GM19372 (cell line): ENCODE results near the gene MAP2K4.
"Not testable (repeated sequence)": the region's sequence is repeated elsewhere in the genome, so short reads cannot be mapped to it uniquely, and the experiment has no call there.

Experiments used
- ATAC-seq: cut with Tn5 transposase; IDR thresholded peaks from one replicate; pipeline ENCODE4 v1.9.1; 2021; ENCODE audit warnings: mild to moderate bottlenecking, low read depth, moderate library complexity; ENCODE audit not compliant: unreplicated experiment

Gene MAP2K4

GRCh38 chr17:12020642-12021622 lies at the start of gene MAP2K4:
Gene MAP2K4 (plus strand): TSS chr17:12020877. CDS start chr17:12020887, 10 bp downstream.
- peak; percentile 93 for ATAC-seq

- not testable (repeated sequence) for ATAC-seq
Observed at GRCh38 chr17:11972741-11973140, 47.9 kb upstream of the MAP2K4 start.

DNA sequence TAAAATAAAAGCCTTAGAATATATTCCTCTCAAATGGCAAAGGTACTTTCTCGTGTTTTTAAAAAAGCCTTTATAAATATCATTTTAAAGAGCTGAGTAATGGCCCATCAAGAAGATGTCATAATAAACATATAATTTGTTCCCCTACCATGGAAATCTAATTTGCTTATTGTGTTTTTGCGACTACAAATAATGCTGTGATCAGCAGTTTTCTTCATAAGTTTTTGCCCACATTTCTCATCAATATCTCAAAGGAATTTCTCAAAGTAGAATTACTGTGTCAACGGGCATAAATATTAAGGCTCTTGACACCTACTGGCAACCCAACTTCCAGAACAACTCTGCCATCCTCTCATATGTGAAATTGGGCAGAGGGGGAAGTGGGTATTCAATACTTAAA lies 40.9 kb upstream of the MAP2K4 start:
- no peak for ATAC-seq

- no peak for ATAC-seq
Observed at GRCh38 chr17:11980813-11981212, 39.9 kb upstream of the MAP2K4 start.

- no peak for ATAC-seq
Observed at GRCh38 chr17:11981862-11982261, 38.8 kb upstream of the MAP2K4 start.

DNA sequence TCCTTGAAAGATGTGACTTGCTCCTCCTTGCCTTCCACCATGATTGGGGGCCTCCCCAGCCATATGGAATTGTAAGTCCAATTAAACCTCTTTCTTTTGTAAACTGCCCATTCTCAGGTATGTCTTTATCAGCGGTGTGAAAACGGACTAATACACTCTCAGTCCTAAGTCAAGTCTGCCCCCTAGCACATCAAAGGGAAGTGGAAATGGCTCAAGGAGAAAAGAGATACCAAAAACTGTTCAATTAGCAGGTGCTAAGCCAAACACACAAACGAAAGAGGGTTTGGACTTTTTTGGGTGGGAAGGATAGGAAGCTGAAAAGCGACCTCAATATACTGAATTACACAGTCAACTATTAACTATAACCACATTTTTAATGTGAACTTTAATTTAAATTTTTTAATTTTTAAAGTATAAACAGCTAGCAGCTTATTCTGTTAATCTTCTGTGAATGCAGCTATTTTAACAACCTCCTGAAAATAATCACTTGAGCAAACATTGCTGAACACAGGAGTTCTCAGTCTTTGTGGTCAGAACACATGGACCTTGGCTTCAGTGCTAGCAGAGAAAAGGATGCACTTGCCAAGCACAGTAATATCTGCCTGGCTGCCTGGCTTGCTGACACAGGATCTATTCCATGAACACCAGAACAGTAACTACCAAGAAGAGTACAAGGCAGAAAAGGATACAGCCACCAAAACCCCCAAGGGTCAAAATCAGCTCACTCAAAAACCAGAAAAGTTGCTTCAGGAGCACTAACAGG lies 34.3 kb upstream of the MAP2K4 start:
- no peak for ATAC-seq

DNA sequence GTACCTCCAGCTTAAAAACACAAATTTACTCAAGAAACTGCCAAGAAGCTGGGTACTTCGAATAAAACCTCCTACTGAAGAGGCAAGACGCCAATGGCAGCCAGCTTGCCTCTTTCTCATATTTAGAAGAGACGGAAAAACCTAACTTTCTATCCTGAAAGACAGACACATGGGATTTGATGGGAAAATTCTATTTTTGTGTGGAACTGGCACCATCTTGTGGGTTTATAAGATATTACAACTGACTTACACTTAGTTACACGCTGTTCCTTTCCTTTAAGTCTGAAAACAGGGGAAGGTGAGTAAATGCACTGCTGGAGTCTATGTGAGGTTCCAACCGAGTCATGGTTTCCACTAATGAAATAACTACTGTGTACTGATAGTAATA lies 33.7 kb upstream of the MAP2K4 start:
- ATAC-seq = no peak

- ATAC-seq = no peak
Observed at GRCh38 chr17:11990363-11990983, 30.2 kb upstream of the MAP2K4 start.

DNA sequence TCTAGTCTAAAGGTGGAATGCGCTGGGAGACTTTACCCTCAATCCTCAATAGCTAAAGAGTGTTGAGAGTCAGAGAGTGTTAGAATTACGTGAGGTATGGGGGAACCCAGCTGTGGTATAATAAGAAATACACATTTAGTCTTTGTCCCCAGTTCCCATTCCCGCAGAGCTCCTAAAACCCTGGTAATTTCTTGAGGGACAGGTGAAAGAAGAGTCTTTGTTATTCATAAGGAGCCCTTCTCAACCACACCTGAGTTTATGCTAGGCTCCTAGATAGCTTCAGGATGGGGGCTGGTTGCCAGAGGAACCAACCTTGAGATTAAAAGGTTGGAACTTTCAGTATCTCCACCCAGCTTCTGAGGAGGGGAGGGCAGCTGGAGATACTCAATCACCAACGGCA lies 29.2 kb upstream of the MAP2K4 start:
- no peak for ATAC-seq

DNA sequence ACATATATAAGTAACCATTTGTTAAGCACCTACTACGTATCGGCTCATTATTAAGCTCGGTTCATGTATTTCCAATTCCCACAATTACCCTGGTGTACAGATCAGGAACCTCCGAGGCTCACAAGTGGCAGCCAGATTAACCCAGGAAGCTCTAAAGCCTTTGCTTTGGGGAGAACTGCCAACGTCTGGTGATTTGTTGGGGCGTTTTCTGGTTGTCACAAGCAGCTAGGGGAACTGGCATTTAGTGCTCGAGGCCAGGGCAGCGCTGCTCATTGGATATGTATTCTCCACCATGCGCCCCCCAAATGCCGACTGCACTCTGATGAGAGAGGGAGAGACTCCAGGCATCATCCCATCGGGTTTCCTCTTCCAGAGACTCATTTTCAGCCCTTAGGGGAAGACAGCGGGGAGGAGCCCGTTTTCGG lies 23.9 kb upstream of the MAP2K4 start:
- peak; percentile 28 for ATAC-seq

GRCh38 chr17:11997147-11997971 lies 23.3 kb upstream of the MAP2K4 start, which contains the start of gene ZNF18:
Gene ZNF18 (minus strand): TSS chr17:11997475. CDS start chr17:11992829, 4,646 bp downstream.
- peak; percentile 94 for ATAC-seq

DNA sequence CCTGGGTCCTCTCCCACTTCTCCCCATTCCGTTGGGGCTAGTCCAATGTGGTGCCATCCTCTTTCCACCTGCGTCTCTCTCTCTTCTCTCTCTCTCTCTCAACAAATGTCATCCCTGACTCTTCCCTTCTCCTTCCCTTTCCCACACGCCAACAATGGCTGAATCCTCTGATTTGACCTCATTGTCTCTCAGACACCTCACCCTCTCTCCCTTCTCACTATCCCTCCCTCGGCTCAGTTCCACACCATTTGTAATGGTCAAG lies 22.8 kb upstream of the MAP2K4 start:
- no peak for ATAC-seq

DNA sequence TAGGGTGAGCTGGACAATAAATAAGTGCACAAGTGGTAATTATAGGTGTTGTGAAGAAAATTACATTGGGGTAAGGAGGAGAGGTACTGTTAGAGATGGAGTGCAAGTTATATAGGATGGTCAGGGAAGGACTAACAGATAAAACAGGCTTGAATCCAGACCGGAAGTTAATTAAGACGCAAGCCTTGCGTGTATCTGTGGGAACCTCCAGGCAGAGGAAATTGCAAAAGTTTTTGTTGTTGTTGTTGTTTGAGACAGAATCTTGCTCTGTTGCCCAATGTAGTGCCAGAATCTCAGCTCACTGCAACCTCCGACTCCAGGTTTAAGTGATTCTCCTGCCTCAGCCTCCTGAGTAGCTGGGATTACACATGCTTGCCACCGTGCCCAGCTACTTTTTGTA lies 21.0 kb upstream of the MAP2K4 start:
- no peak for ATAC-seq

DNA sequence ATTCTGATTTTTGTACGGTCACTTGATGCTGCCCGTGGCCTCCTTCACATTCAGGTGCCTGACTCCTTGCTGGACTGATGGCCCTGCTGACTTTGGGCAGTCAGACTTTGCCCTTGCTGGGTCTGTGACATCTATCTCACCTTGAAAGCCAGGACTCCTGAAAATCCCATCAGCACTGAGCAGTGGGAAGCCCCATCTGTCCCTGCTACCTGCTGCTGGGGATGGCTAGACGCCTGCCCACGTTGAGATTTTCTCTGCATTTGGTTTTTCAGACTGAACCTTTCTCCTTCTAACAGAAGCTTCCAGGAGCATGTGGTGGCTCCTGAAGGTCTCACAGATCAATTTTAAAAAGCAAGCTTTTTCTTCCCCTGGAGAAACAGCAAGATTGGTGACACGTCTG lies 13.2 kb upstream of the MAP2K4 start:
- ATAC-seq = no peak

DNA sequence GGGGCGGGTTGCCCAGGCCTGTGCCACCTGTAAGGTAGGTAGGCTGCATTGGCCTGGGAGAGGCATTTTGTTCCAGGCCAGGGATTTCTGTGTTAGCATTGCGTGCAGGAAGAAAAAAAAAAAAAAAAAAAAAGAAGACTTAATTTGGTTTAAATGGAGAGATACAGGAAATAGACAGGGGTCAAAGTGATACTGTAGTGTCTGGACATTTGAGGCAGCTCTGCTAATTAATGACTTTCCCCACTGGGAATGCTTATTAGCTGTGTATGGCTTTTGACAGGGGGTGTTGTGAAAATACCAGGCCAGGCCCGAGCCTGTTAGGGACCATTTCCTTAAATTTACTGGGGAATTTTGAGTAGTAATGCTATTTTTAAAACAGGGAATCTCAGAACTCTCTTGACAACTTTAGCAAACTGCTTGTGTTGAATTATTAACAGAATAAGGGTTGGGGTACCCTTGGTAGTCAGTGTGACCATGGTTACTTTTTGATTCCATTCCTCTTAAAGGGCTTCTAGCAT lies 1.0 kb downstream of the MAP2K4 start:
- no peak for ATAC-seq

DNA sequence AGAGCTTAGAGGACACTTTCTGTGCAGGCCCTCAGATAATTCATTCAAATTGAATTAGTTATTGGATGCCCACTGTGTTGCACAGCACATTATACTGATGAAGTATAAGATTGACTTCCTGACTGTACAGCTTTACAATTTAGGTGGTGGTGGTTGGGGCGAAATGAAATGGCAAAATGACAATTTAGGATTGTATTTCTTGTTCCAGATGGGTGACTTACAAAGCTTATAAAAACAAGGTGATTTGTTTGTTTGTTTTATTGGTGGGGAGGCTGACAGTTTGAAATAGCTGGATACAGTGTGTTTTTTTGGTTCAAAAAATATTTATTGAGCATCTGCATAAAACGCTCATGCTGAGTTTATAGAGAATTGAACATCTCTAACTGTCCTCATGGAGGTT lies 1.6 kb downstream of the MAP2K4 start:
- no peak for ATAC-seq

GRCh38 chr17:12024327-12024726 lies 3.6 kb downstream of the MAP2K4 start:
- no peak for ATAC-seq

GRCh38 chr17:12027658-12028057 lies 7.0 kb downstream of the MAP2K4 start:
- ATAC-seq = no peak

DNA sequence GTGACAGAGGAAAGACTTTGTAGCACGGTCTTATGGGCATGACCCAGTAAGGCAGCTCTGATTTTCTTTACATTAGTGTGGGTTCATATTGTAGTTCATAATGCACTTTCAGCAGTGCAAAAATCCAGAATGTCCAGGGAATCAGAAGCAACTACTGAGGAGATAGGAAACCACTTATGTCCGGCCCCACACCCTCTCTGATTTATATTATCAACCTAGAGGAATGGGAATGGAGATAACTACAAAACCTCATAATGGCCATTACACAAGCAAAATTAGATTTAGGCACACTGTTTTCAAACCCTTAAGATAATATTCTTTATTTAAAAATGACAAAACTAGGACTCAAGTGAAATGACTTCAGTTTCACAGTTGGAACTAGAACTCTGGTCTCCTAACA lies 7.9 kb downstream of the MAP2K4 start:
- no peak for ATAC-seq

DNA sequence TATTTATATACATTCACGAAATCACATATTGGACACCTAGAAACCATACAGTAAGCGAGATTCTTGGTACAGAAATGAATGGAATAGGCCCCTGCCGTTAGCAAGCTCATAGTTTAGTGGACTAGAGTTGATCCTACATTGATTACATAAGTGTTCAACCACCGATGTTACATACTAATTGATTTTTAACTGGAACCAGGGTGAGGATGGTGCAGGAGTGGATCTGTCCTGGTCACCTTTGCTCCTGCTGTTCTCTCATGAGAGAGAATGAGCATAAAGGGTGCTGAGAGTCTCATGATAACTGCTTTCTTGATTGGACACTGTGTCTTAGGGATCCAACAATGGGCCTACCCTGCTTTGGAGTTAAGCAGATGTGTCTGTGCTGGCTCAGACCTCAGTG lies 13.9 kb downstream of the MAP2K4 start:
- no peak for ATAC-seq
